ENCODE measurements around the gene BMP6. TPM values are rescaled to one million over a fixed set of nuclear protein-coding genes. Genes with fewer than 3 reads are reported as not detected.
"Not testable (repeated sequence)": the region's sequence is repeated elsewhere in the genome, so short reads cannot be mapped to it uniquely, and the experiment has no call there.

The BMP6 gene
- total RNA-seq, 1 donor from 2014 or later: 234 TPM

- no peak for DNase-seq
These were observed 71.5 kb downstream of the BMP6 start for GRCh38 chr6:7797386-7797785.

GRCh38 chr6:7798751-7799150 is 72.9 kb downstream of the BMP6 start:
- DNase-seq: no peak

GRCh38 chr6:7802662-7803061 is 76.8 kb downstream of the BMP6 start:
- no peak for DNase-seq

GRCh38 chr6:7803214-7803613 is 77.3 kb downstream of the BMP6 start:
- no peak for DNase-seq

- DNase-seq: no peak
These were observed 79.4 kb downstream of the BMP6 start for GRCh38 chr6:7805078-7805849.

- peak; percentile 24 for DNase-seq
These were observed 79.9 kb downstream of the BMP6 start for GRCh38 chr6:7805850-7806214.

GRCh38 chr6:7806711-7807110 is 80.8 kb downstream of the BMP6 start:
- DNase-seq: no peak

GRCh38 chr6:7809346-7809745 is 83.4 kb downstream of the BMP6 start:
- no peak for DNase-seq

GRCh38 chr6:7811441-7811840 is 85.5 kb downstream of the BMP6 start:
- no peak for DNase-seq

- no peak for DNase-seq
These were observed 86.7 kb downstream of the BMP6 start for GRCh38 chr6:7812623-7813022.

GRCh38 chr6:7813193-7813592 is 87.3 kb downstream of the BMP6 start:
- DNase-seq: no peak

- DNase-seq: no peak
These were observed 87.8 kb downstream of the BMP6 start for GRCh38 chr6:7813704-7814103.

- peak; percentile 52 for DNase-seq
These were observed 89.8 kb downstream of the BMP6 start for GRCh38 chr6:7815716-7816115.

GRCh38 chr6:7817184-7817583 is 91.3 kb downstream of the BMP6 start:
- not testable (repeated sequence) for DNase-seq

GRCh38 chr6:7818257-7819214 is 92.6 kb downstream of the BMP6 start:
- DNase-seq: no peak

GRCh38 chr6:7819431-7820015 is 93.6 kb downstream of the BMP6 start:
- no peak for DNase-seq

- no peak for DNase-seq
These were observed 94.5 kb downstream of the BMP6 start for GRCh38 chr6:7820288-7820835.

GRCh38 chr6:7821426-7821825 is 95.5 kb downstream of the BMP6 start:
- DNase-seq: no peak

GRCh38 chr6:7823552-7823951 is 97.7 kb downstream of the BMP6 start:
- DNase-seq: no peak

- DNase-seq: no peak
These were observed 100.1 kb downstream of the BMP6 start for GRCh38 chr6:7825986-7826385.

- peak; percentile 91 for DNase-seq
These were observed 101.2 kb downstream of the BMP6 start for GRCh38 chr6:7827142-7827541.

- no peak for DNase-seq
These were observed 102.2 kb downstream of the BMP6 start for GRCh38 chr6:7828124-7828523.
